HCT116 (cell line): Measurements from ENCODE around the gene SLX1A. TPM values are rescaled to one million over a fixed set of nuclear protein-coding genes. Genes with fewer than 3 reads are reported as not detected.

Experiments used
- ATAC-seq: fragments of 200-7000 bp; cut with Tn5 transposase; 2 replicates; pipeline ENCODE4 v1.9.1; 2020; ENCODE audit warnings: mild to moderate bottlenecking, moderate library complexity
- BruUV-seq: library from RNA; stranded (reverse); fragments of 400-500 nt; replicated peaks from 2 replicates; lab custom pipeline; 2021; lab: Mats Ljungman, UMichigan
- CTCF ChIA-PET: fragments of 300-600 bp; sonication (Branson Sonifier 250); formaldehyde crosslinking; loops from one replicate; lab custom pipeline; 2021; ENCODE audit warnings: antibody characterized with exemption; lab: Charles Lee
- POLR2A ChIA-PET: fragments of 300-600, 350-600 bp; sonication (Branson Sonifier 250); formaldehyde crosslinking; loops from one replicate; lab custom pipeline; 2021; ENCODE audit warnings: antibody characterized with exemption; lab: Charles Lee
- RAD21 ChIA-PET, 2 experiments: fragments of 300-600 bp; sonication (Branson Sonifier 250); formaldehyde crosslinking; loops; one replicate each; lab custom pipeline; 2023; ENCODE audit warnings: low total read pairs in 2 of 2; ENCODE audit not compliant: uncharacterized antibody in 2 of 2, unreplicated experiment in 2 of 2, low non-redundant PET in 1 of 2; lab: Charles Lee
- DNase-seq: peaks from one replicate; pipeline ENCODE4 v3.0.0-alpha.2; 2010; ENCODE audit warnings: low read depth, low spot score
- H2AFZ ChIP-seq: fragments of 200-600 bp; shearing (Covaris generic), sonication (generic); 2 replicates; pipeline ENCODE4 v1.6.1; 2017; ENCODE audit warnings: low read depth, mixed run types, mixed read lengths, antibody characterized with exemption, low read length; ENCODE audit not compliant: poor library complexity, severe bottlenecking
- H3K27ac ChIP-seq: 2 replicates; pipeline ENCODE4 v1.5.1; 2012; ENCODE audit warnings: low read depth, low read length
- H3K27me3 ChIP-seq: fragments of 200-600 bp; sonication (generic); 2 replicates; pipeline ENCODE4 v1.6.1; 2016; ENCODE audit warnings: mixed run types, low read length, mixed read lengths; ENCODE audit not compliant: insufficient read depth
- H3K36me3 ChIP-seq, 2 experiments: fragments of 200-500 bp in 1 of 2; fragments of 200-600 bp in 1 of 2; sonication (Bioruptor generic) in 1 of 2; sonication (generic) in 1 of 2; 2 replicates each; pipeline versions ENCODE4 v1.5.1 to v1.6.1; 2014 to 2016; ENCODE audit warnings: low read length in 2 of 2, inconsistent platforms in 1 of 2, mixed read lengths in 1 of 2, mixed run types in 1 of 2; ENCODE audit not compliant: insufficient read depth in 2 of 2, control insufficient read depth in 1 of 2
- H3K4me1 ChIP-seq, 2 experiments: fragments of 200-600 bp in 1 of 2; sonication (generic) in 1 of 2; 2 replicates each; pipeline versions ENCODE4 v1.5.1 to v1.6.1; 2012 to 2017; ENCODE audit warnings: low read length in 2 of 2, inconsistent platforms in 1 of 2, mild to moderate bottlenecking in 1 of 2, mixed read lengths in 1 of 2, mixed run types in 1 of 2, moderate library complexity in 1 of 2; ENCODE audit not compliant: insufficient read depth in 2 of 2, control insufficient read depth in 1 of 2
- H3K4me2 ChIP-seq: fragments of 200-600 bp; sonication (generic); 2 replicates; pipeline ENCODE4 v1.6.1; 2017; ENCODE audit warnings: mixed run types, low read length, mixed read lengths
- H3K4me3 ChIP-seq, 2 experiments: fragments of 200-600 bp in 1 of 2; sonication (generic) in 1 of 2; replicated peaks in 1 of 2; 2 replicates each; pipeline ENCODE4 v1.5.1; 2011 to 2016; ENCODE audit warnings: low read length in 2 of 2, control low read depth in 1 of 2, low read depth in 1 of 2, mild to moderate bottlenecking in 1 of 2, mixed read lengths in 1 of 2, mixed run types in 1 of 2
- H3K79me2 ChIP-seq: fragments of 200-600 bp; sonication (generic); 2 replicates; pipeline ENCODE4 v1.6.1; 2017; ENCODE audit warnings: mild to moderate bottlenecking, mixed run types, low read length, moderate library complexity, mixed read lengths; ENCODE audit not compliant: insufficient read depth
- H3K9ac ChIP-seq: fragments of 200-600 bp; sonication (generic); 2 replicates; pipeline ENCODE4 v1.6.1; 2016; ENCODE audit warnings: low read length, mixed read lengths
- H3K9me2 ChIP-seq: fragments of 200-600 bp; sonication (generic), shearing (Covaris generic); 2 replicates; pipeline ENCODE4 v1.6.1; 2017; ENCODE audit warnings: mixed run types, mild to moderate bottlenecking, moderate library complexity; ENCODE audit not compliant: insufficient read depth
- H3K9me3 ChIP-seq, 2 experiments: fragments of 200-500 bp in 1 of 2; fragments of 200-600 bp in 1 of 2; sonication (Bioruptor generic) in 1 of 2; sonication (generic) in 1 of 2; 2 replicates each; pipeline ENCODE4 v1.6.1; 2014 to 2017; ENCODE audit warnings: low read length in 2 of 2, mixed read lengths in 2 of 2, inconsistent platforms in 1 of 2, low read depth in 1 of 2, mild to moderate bottlenecking in 1 of 2, mixed run types in 1 of 2, moderate library complexity in 1 of 2; ENCODE audit not compliant: control insufficient read depth in 1 of 2, insufficient read depth in 1 of 2
- H4K20me1 ChIP-seq: fragments of 200-600 bp; sonication (generic), shearing (Covaris generic); 2 replicates; pipeline ENCODE4 v1.6.1; 2017; ENCODE audit warnings: mixed run types, mild to moderate bottlenecking, moderate library complexity; ENCODE audit not compliant: insufficient read depth
- CBX3 ChIP-seq: IDR thresholded peaks from 2 replicates; pipeline ENCODE4 v1.6.1; 2012; ENCODE audit warnings: low read depth
- CEBPB ChIP-seq: IDR thresholded peaks from 2 replicates; pipeline ENCODE4 v1.6.1; 2012; ENCODE audit warnings: low read depth
- EGR1 ChIP-seq: IDR thresholded peaks from 2 replicates; pipeline ENCODE4 v1.6.1; 2012; ENCODE audit warnings: low read depth
- EZH2 ChIP-seq: fragments of 200-600 bp; sonication (generic); IDR thresholded peaks from 2 replicates; pipeline ENCODE4 v1.6.1; 2017; ENCODE audit warnings: antibody characterized with exemption, mixed run types
- EZH2phosphoT487 ChIP-seq: fragments of 200-600 bp; IDR thresholded peaks from 2 replicates; pipeline ENCODE4 v1.6.1; 2018; ENCODE audit warnings: antibody characterized with exemption, borderline replicate concordance
- FOSL1 ChIP-seq: IDR thresholded peaks from 2 replicates; pipeline ENCODE4 v1.6.1; 2012; ENCODE audit warnings: low read depth
- JUND ChIP-seq: IDR thresholded peaks from 2 replicates; pipeline ENCODE4 v1.6.1; 2012
- POLR2A ChIP-seq: IDR thresholded peaks from 2 replicates; pipeline ENCODE4 v1.7.0; 2011; ENCODE audit warnings: borderline replicate concordance; ENCODE audit not compliant: insufficient read depth, insufficient read length; ENCODE audit errors: extremely low read depth
- POLR2AphosphoS5 ChIP-seq: IDR thresholded peaks from 2 replicates; pipeline ENCODE4 v1.6.1; 2011; ENCODE audit warnings: mild to moderate bottlenecking, low read depth, low read length, moderate library complexity
- REST ChIP-seq: IDR thresholded peaks from 2 replicates; pipeline ENCODE4 v1.6.1; 2012; ENCODE audit warnings: low read depth
- SIN3A ChIP-seq: IDR thresholded peaks from 2 replicates; pipeline ENCODE4 v1.6.1; 2012; ENCODE audit warnings: low read depth
- TCF7L2 ChIP-seq: IDR thresholded peaks from 2 replicates; pipeline ENCODE4 v1.7.0; 2011; ENCODE audit warnings: borderline replicate concordance, inconsistent platforms; ENCODE audit not compliant: insufficient read depth, insufficient read length; ENCODE audit errors: extremely low read depth
- ZNF274 ChIP-seq: fragments of 200-500 bp; sonication (Bioruptor generic); IDR thresholded peaks from 2 replicates; pipeline ENCODE4 v1.6.1; 2014; ENCODE audit warnings: mild to moderate bottlenecking, low read depth, low read length, inconsistent platforms
- intact Hi-C: fragments of 100-400 bp; cut with micrococcal nuclease; formaldehyde crosslinking; loops from 2 replicates; pipeline ENCODE4 v1.10.0; 2022
- total RNA-seq: library from RNA; stranded (reverse); gene quantifications from one replicate; pipeline ENCODE4 v1.2.1, GENCODE V29; 2021; ENCODE audit not compliant: unreplicated experiment
- TF ChIP-seq, protein P1 (sequence below), 3 experiments: fragments of 200-600 bp in 1 of 3; sonication (generic) in 1 of 3; IDR thresholded peaks in 2 of 3; conservative IDR thresholded peaks in 1 of 3; 2 replicates each; pipeline ENCODE4 v1.5.1; 2012 to 2017; ENCODE audit warnings: low read depth in 2 of 3, low read length in 2 of 3, antibody characterized with exemption in 1 of 3, borderline replicate concordance in 1 of 3, control low read depth in 1 of 3, mild to moderate bottlenecking in 1 of 3, mixed read lengths in 1 of 3, mixed run types in 1 of 3, moderate library complexity in 1 of 3; ENCODE audit not compliant: insufficient read depth in 1 of 3
- TF ChIP-seq, protein P2 (sequence below): IDR thresholded peaks from 2 replicates; pipeline ENCODE4 v1.6.1; 2012

The SLX1A gene
- total RNA-seq, 1 experiment from 2014 or later = 48.3 TPM

DNA sequence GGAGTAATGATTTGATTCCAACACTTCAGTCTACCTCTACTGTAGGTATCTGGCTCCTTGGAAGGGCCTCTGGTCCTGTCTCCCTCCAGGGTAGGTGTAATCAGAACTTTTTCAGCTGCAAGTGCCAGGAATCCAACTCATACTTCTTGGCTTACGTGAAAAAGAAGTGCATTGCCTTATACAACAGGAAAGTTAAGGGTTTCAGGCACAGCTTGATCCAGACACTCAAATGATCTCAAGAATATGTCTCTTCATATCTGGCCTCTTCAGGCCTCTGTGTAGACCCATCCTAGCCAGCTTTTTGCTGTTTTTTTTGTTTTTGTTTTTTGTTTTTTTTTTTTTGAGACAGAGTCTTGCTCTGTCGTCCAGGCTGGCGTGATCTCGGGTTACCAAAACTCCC lies 14.5 kb upstream of the SLX1A start:
- ChIA-PET POLR2A (no interaction called here), CTCF (no interaction called here), RAD21 (no interaction called here)
- TF ChIP-seq, protein P1, sequence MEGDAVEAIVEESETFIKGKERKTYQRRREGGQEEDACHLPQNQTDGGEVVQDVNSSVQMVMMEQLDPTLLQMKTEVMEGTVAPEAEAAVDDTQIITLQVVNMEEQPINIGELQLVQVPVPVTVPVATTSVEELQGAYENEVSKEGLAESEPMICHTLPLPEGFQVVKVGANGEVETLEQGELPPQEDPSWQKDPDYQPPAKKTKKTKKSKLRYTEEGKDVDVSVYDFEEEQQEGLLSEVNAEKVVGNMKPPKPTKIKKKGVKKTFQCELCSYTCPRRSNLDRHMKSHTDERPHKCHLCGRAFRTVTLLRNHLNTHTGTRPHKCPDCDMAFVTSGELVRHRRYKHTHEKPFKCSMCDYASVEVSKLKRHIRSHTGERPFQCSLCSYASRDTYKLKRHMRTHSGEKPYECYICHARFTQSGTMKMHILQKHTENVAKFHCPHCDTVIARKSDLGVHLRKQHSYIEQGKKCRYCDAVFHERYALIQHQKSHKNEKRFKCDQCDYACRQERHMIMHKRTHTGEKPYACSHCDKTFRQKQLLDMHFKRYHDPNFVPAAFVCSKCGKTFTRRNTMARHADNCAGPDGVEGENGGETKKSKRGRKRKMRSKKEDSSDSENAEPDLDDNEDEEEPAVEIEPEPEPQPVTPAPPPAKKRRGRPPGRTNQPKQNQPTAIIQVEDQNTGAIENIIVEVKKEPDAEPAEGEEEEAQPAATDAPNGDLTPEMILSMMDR (IDR thresholded peaks at IDR 0.05 in 2 of 3, conservative IDR thresholded peaks at IDR 0.05 in 1 of 3; ENCODE audit: borderline replicate concordance in 1 of 3, insufficient read depth in 1 of 3, low read depth in 2 of 3, low read length in 2 of 3) = no peak
- TF ChIP-seq JUND (no peak), SIN3A (no peak), EZH2 (no peak), POLR2A (no peak)
- TF ChIP-seq, protein P2, sequence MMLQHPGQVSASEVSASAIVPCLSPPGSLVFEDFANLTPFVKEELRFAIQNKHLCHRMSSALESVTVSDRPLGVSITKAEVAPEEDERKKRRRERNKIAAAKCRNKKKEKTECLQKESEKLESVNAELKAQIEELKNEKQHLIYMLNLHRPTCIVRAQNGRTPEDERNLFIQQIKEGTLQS = no peak
- H2AFZ ChIP-seq = no peak overlapping the region
- H4K20me1 ChIP-seq = no peaks in the 10 kb centered on the region
- no peaks in the 10 kb centered on the region for H3K36me3 ChIP-seq
- no peak overlapping the region for H3K4me3 ChIP-seq
- no peaks in the 10 kb centered on the region for H3K79me2 ChIP-seq
- BruUV-seq = no TSS peak
- no peaks in the 10 kb centered on the region for H3K9me3 ChIP-seq
- no peak overlapping the region for H3K27ac ChIP-seq
- ATAC-seq = no peak
- intact Hi-C loops = no loop called here
- no peaks in the 10 kb centered on the region for H3K27me3 ChIP-seq
- DNase-seq = no peak
- no peak overlapping the region for H3K9ac ChIP-seq
- H3K4me2 ChIP-seq = no peak overlapping the region
- H3K4me1 ChIP-seq = peaks cover 13 to 20% of the 10 kb centered on the region in 2 experiments; a peak in 3 of 4 replicates
- H3K9me2 ChIP-seq = no peaks in the 10 kb centered on the region

GRCh38 chr16:30179931-30180330 lies 13.7 kb upstream of the SLX1A start:
- no peak overlapping the region for H3K4me3 ChIP-seq
- H3K36me3 ChIP-seq = no peaks in the 10 kb centered on the region
- no peak overlapping the region for H2AFZ ChIP-seq
- no peak overlapping the region for H3K9ac ChIP-seq
- H4K20me1 ChIP-seq = no peaks in the 10 kb centered on the region
- no peaks in the 10 kb centered on the region for H3K9me2 ChIP-seq
- BruUV-seq = no TSS peak
- H3K4me2 ChIP-seq = no peak overlapping the region
- CTCF ChIA-PET = no interaction called here
- intact Hi-C loops = no loop called here
- RAD21 ChIA-PET = no interaction called here
- H3K27me3 ChIP-seq = no peaks in the 10 kb centered on the region
- ATAC-seq (no peak), DNase-seq (no peak)
- H3K4me1 ChIP-seq = peaks cover 13 to 20% of the 10 kb centered on the region in 2 experiments; a peak in 3 of 4 replicates
- POLR2A ChIA-PET = no interaction called here
- no peaks in the 10 kb centered on the region for H3K79me2 ChIP-seq
- no peaks in the 10 kb centered on the region for H3K9me3 ChIP-seq
- no peak overlapping the region for H3K27ac ChIP-seq
- TF ChIP-seq POLR2A = no peak
- no peak for TF ChIP-seq FOSL1
- TF ChIP-seq ZNF274 = no peak
- TF ChIP-seq TCF7L2 = no peak
- no peak for TF ChIP-seq CBX3
- TF ChIP-seq CEBPB = no peak
- TF ChIP-seq POLR2AphosphoS5 = no peak
- no peak for TF ChIP-seq EZH2phosphoT487
- TF ChIP-seq EZH2 = no peak
- TF ChIP-seq EGR1 = no peak
- TF ChIP-seq, protein P2 = no peak
- TF ChIP-seq SIN3A = no peak
- no peak for TF ChIP-seq REST
